ENCODE results near the gene CKAP5.

DNA sequence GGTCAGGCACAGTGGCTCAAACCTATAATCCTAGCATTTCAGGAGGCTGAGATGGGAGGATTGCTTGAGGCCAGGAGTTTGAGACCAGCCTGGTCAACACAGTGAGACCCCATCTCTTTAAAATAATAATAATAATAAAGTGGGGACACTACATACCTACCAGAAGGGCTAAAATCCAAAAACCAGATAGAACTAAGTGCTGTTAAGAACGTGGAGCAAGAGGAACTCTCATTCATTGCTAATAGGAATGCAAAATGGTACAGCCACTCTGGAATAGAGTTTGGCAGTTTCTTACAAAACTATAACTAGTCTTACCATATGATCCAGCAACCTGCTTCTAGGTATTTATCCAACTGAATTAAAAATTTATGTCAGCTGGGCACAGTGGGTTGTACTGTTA lies 9.6 kb downstream of the CKAP5 start:
- TF ChIP-seq YY1 (tag by site-specific recombination; IDR thresholded peaks at IDR 0.05): no peak
- no peak for TF ChIP-seq ZNF624 (tag by site-specific recombination; IDR thresholded peaks at IDR 0.05)
- TF ChIP-seq, protein P1, sequence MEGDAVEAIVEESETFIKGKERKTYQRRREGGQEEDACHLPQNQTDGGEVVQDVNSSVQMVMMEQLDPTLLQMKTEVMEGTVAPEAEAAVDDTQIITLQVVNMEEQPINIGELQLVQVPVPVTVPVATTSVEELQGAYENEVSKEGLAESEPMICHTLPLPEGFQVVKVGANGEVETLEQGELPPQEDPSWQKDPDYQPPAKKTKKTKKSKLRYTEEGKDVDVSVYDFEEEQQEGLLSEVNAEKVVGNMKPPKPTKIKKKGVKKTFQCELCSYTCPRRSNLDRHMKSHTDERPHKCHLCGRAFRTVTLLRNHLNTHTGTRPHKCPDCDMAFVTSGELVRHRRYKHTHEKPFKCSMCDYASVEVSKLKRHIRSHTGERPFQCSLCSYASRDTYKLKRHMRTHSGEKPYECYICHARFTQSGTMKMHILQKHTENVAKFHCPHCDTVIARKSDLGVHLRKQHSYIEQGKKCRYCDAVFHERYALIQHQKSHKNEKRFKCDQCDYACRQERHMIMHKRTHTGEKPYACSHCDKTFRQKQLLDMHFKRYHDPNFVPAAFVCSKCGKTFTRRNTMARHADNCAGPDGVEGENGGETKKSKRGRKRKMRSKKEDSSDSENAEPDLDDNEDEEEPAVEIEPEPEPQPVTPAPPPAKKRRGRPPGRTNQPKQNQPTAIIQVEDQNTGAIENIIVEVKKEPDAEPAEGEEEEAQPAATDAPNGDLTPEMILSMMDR (tag by site-specific recombination; IDR thresholded peaks at IDR 0.05): no peak
- TF ChIP-seq ZNF830 (tag by site-specific recombination; IDR thresholded peaks at IDR 0.05; ENCODE audit: low read depth): no peak
- no peak for TF ChIP-seq ZNF658 (tag by site-specific recombination; IDR thresholded peaks at IDR 0.05)
- no peak for TF ChIP-seq PRDM2 (tag by site-specific recombination; IDR thresholded peaks at IDR 0.05; ENCODE audit: borderline replicate concordance)
- no peak for TF ChIP-seq ZNF23 (tag by site-specific recombination; IDR thresholded peaks at IDR 0.05; ENCODE audit: borderline replicate concordance)
- TF ChIP-seq GLIS1 (tag by site-specific recombination; IDR thresholded peaks at IDR 0.05): no peak
- TF ChIP-seq ZNF10 (tag by site-specific recombination; IDR thresholded peaks at IDR 0.05): no peak
- TF ChIP-seq, protein P2, sequence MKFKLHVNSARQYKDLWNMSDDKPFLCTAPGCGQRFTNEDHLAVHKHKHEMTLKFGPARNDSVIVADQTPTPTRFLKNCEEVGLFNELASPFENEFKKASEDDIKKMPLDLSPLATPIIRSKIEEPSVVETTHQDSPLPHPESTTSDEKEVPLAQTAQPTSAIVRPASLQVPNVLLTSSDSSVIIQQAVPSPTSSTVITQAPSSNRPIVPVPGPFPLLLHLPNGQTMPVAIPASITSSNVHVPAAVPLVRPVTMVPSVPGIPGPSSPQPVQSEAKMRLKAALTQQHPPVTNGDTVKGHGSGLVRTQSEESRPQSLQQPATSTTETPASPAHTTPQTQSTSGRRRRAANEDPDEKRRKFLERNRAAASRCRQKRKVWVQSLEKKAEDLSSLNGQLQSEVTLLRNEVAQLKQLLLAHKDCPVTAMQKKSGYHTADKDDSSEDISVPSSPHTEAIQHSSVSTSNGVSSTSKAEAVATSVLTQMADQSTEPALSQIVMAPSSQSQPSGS (tag by site-specific recombination; IDR thresholded peaks at IDR 0.05; ENCODE audit: low read depth): no peak
- no peak for TF ChIP-seq ZNF121 (tag by site-specific recombination; IDR thresholded peaks at IDR 0.05)

Data from HEK293 (cell line).